Measurements from ENCODE around the gene FAM120A.

Gene FAM120A

DNA sequence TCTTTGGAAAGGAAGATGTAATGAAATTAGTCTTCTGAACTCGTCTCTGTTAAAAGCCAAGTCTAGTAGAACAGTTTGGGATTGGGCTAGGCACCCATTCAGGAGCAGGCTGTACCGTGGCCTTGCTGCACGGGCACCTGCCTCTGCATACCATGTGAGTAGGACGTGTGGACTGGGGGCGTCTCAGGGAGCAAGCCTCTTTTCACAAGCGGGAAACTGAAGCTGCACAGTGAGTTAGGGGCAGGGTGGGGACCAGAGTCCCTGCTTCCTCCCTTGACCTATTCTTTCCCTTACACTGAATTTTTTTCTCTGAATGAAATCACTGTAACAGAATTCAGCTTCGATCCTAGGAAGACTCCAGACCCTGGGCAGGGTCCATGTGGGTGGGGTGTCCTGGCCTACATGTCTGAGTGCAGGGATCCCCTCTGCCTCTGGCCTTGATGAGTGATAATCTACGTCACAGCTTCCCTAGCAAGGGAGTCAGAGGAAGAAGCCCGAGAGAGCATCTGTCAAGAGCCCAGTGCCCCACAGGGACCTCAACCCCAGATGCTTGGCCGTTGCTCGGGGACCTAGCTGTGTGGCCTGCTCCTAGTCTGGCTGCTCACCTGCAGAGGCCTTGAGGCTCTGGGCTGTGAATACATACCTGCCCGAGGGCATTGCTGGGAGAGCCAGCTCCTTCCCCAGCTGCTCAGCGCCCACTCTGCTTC, 140.0 kb downstream of the FAM120A start:
- FAIRE-seq (no peak), DNase-seq (ENCODE audit: low spot score) (no peak)

DNA sequence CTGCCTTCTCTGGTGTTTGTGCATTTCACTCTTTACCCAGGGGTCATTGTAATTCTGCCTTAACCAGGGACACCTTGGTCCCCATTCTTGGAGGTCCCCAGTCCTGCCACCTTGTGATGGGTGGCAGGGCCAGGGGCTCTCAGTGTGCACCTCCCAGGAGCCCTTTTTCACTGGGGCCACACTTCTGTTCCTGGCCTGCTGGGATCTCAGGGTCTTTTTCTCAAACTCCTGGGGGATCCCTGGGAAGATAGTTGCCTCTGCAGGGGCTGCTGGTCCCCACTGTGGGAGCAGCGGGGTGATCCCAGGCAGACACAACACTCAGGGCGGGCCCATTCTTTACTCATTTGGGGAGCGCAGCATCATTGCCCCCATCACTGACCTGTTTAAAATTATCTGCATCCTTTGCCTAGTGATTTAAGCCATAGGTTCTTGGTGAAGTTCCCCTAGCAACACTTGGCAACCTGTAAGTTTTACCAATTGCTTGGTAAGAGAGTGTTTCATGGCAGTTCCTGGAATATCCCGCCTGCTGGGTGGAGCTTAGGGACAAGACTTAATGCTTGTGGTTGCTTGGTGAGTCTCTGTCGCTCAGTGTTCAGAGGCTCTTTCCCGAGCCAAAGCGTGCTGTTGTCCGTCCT, 140.6 kb downstream of the FAM120A start:
- DNase-seq (ENCODE audit: low spot score) (no peak), FAIRE-seq (no peak)

GRCh38 chr9:93592643-93593021, 141.1 kb downstream of the FAM120A start:
- DNase-seq (ENCODE audit: low spot score) (no peak), FAIRE-seq (no peak)

- FAIRE-seq (no peak), DNase-seq (ENCODE audit: low spot score) (no peak)
These were observed 141.7 kb downstream of the FAM120A start for GRCh38 chr9:93593144-93593658.

DNA sequence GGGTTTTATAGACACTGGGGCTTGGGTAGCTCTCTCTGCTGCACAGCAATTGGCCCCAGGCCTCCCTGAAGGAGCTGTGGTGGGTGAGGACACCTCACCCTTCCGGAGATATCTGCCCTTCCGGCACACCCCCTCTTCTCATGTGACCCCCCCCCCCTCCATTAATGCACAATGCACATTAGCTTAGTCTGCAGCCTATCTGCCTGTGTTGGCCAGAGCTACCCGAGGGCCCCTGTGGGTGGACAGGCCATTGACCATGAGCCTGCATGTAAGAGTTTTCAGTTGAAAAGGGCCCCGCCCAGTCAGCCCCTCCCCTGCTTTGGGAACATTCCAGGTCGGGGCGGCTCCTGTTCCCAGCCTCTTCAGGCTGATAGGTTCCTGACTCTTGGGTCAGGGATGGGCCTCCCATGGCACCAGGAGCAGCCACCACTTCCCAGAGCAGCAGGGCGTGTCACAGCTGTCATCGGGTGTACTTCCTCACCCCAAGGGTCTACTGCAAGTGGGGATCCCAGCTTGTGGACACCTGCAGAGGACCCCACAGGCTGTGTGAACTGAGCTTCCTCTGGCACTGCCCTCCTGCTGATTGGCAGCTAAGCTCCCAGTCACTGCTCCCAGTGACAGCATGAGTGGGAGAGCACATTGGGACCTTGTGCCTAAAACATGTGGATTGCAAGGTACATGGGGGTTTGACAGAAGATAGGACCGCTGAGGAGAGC, 142.7 kb downstream of the FAM120A start:
- no peak for FAIRE-seq
- no peak for DNase-seq (ENCODE audit: low spot score)

DNA sequence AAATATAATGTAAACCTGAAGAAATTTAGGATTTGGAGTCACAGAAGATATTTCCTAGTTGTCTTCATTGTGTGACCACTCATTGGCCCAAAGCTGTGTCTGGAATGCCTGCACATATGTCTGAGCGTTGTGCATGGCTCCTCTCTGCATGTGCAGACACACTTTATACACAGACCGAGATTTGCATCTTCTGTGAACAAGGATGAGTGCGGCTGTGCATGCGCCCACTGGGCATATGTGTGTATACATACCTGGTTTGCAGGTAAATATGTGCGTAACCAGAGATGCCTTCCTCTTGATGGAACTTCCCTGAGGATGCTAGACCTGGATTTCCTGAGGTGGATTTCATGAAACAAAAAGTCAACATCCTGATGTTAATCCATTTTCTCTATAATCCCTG, 144.0 kb downstream of the FAM120A start:
- DNase-seq (ENCODE audit: low spot score) (no peak), FAIRE-seq (no peak)

- no peak for FAIRE-seq
These were observed 144.4 kb downstream of the FAM120A start for GRCh38 chr9:93595861-93596365.

GRCh38 chr9:93596399-93596798, 144.9 kb downstream of the FAM120A start:
- FAIRE-seq, result no peak
- no peak for DNase-seq (ENCODE audit: low spot score)

More at GRCh38 chr9:93595861-93596365, 144.4 kb downstream of the FAM120A start:
- DNase-seq (ENCODE audit: low spot score), result no peak

DNA sequence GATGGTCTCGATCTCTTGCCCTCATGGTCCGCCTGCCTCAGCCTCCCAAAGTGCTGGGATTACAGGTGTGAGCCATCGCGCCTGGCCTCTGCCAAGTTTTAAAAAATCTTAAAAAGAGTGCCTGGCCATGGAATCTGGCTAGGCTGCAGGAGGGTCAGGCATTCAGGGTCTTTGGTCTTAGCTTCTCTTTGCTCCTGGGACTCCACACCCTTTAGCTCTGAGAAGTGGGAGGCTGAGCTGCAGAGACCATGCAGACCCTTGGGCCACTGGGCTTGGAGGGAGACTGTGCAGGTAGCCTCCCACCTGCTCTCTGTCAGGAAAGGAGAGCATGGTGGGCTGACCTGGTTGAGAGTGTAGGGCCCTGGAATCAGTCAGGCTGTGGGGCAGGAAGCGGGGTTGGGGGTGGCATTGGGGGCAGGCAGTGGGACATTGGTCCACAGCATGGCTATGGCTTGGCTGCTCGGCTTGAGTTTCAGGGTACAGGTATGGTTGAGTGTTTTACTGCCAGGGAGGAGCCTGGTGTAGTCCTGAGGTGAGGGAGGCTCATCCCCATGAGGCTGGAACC, 145.7 kb downstream of the FAM120A start:
- no peak for DNase-seq (ENCODE audit: low spot score)
- no peak for FAIRE-seq

- DNase-seq (ENCODE audit: low spot score) (no peak), FAIRE-seq (no peak)
These were observed 146.6 kb downstream of the FAM120A start for GRCh38 chr9:93597871-93598646.

GRCh38 chr9:93598647-93599241, 147.3 kb downstream of the FAM120A start:
- no peak for FAIRE-seq

GRCh38 chr9:93599571-93600403, 148.3 kb downstream of the FAM120A start:
- DNase-seq (ENCODE audit: low spot score), result no peak
- FAIRE-seq, result no peak

More at GRCh38 chr9:93598647-93599241, 147.3 kb downstream of the FAM120A start:
- no peak for DNase-seq (ENCODE audit: low spot score)

DNA sequence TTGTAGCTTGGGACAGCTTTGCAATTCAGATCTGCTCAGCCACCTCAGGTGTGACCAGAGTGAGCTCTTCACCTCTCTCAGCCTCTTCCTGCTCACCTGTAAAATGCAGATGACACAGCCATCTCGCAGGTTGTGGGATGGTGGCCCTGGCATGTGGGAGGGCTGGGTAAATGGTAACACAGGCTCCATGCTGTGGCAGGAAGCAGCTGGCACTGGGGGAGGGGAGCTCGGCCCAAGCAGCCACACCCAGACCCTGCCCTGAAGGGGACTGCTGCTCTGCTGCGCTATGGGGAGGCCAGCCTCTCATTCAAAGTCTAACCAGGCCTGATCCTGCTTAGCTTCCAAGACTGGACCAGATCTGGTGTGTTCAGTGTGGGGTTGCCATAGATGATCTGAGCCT, 149.0 kb downstream of the FAM120A start:
- DNase-seq (ENCODE audit: low spot score) (no peak), FAIRE-seq (no peak)

DNA sequence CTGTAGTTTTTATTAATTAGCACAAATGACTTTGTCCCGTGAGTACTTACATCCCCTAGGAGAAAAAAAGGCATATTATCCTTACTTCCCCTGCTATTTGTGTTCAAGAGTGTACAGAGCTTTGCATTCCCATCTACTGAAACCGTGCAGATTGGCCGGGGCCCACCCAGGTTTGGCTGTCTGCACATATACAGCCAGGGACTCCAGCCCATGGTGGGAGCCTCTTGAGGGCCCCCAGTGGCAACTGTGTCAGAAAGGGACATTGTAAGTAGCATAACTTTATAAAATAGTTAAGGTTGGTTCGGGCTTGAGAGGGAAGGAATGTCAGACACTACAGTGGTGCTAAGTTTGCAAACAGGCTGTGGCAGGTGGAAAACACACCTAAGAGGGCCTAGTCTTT, 149.6 kb downstream of the FAM120A start:
- FAIRE-seq, result no peak
- no peak for DNase-seq (ENCODE audit: low spot score)

GRCh38 chr9:93601666-93602065, 150.2 kb downstream of the FAM120A start:
- FAIRE-seq (no peak), DNase-seq (ENCODE audit: low spot score) (no peak)

GRCh38 chr9:93603011-93603410, 151.5 kb downstream of the FAM120A start:
- no peak for FAIRE-seq
- DNase-seq (ENCODE audit: low spot score), result no peak

- FAIRE-seq, result no peak
- DNase-seq (ENCODE audit: low spot score), result no peak
These were observed 152.4 kb downstream of the FAM120A start for GRCh38 chr9:93603906-93604326.

GRCh38 chr9:93606187-93606586, 154.7 kb downstream of the FAM120A start:
- FAIRE-seq (no peak), DNase-seq (ENCODE audit: low spot score) (no peak)

- no peak for FAIRE-seq
- DNase-seq (ENCODE audit: low spot score), result no peak
These were observed 158.7 kb downstream of the FAM120A start for GRCh38 chr9:93610206-93610605.

All from RCC 7860 (cell line).